Mesodermal cell (in vitro differentiated cells): ENCODE results near the gene YAP1.
A peak's percentile ranks its signal among the peaks of the same experiment; 100 is the strongest.
"Not testable (repeated sequence)": the region's sequence is repeated elsewhere in the genome, so short reads cannot be mapped to it uniquely, and the experiment has no call there.

Source experiments
- H3K27ac ChIP-seq: 2 replicates; pipeline ENCODE4 v1.7.0; 2013; ENCODE audit warnings: mild to moderate bottlenecking, low read depth, low read length, moderate library complexity; ENCODE audit not compliant: severe bottlenecking
- H3K36me3 ChIP-seq: 2 replicates; pipeline ENCODE4 v1.7.1; 2013; ENCODE audit warnings: mild to moderate bottlenecking, low read length, moderate library complexity; ENCODE audit not compliant: control insufficient read depth, insufficient read depth
- H3K4me1 ChIP-seq: one replicate; pipeline ENCODE4 v1.7.1; 2013; ENCODE audit warnings: mild to moderate bottlenecking, low read length; ENCODE audit not compliant: insufficient read depth, control insufficient read depth, poor library complexity, severe bottlenecking
- H3K4me3 ChIP-seq: 2 replicates; pipeline ENCODE4 v1.7.0; 2013; ENCODE audit warnings: low read length, control low read depth, mild to moderate bottlenecking; ENCODE audit not compliant: insufficient read depth, poor library complexity, severe bottlenecking; ENCODE audit errors: extremely low read depth
- H3K9me3 ChIP-seq: 2 replicates; pipeline ENCODE4 v1.7.1; 2013; ENCODE audit warnings: mild to moderate bottlenecking, low read length, moderate library complexity; ENCODE audit not compliant: control insufficient read depth
- WGBS, 2 experiments: methylation state at CpG; one replicate each; pipeline ENCODE4 v1.1.5; 2013; ENCODE audit warnings: missing lambda C conversion rate in 2 of 2; ENCODE audit not compliant: insufficient coverage in 2 of 2; 5-methylcytosine and 5-hydroxymethylcytosine counted together

YAP1 gene

GRCh38 chr11:102263379-102264003 lies 153.2 kb downstream of the YAP1 start:
- no CpG with 5 or more reads among the region's 3 CpGs for WGBS, 2 experiments
- H3K9me3 ChIP-seq = no peaks in the 10 kb centered on the region
- no peak overlapping the region for H3K27ac ChIP-seq
- H3K4me1 ChIP-seq = peaks cover 7% of the 10 kb centered on the region
- H3K4me3 ChIP-seq = no peak overlapping the region
- no peaks in the 10 kb centered on the region for H3K36me3 ChIP-seq

- not testable (repeated sequence) for H3K4me1 ChIP-seq, H3K36me3 ChIP-seq, H3K4me3 ChIP-seq, H3K9me3 ChIP-seq, H3K27ac ChIP-seq
- WGBS, 2 experiments = 87 to 100% methylated on average over 1 to 4 of the region's 5 CpGs
These were observed 154.5 kb downstream of the YAP1 start for GRCh38 chr11:102264704-102265103.

- no peak overlapping the region for H3K4me3 ChIP-seq
- H3K27ac ChIP-seq = no peak overlapping the region
- peaks cover 7% of the 10 kb centered on the region for H3K4me1 ChIP-seq
- no CpG with 5 or more reads among the region's 1 CpG for WGBS, 2 experiments
- no peaks in the 10 kb centered on the region for H3K9me3 ChIP-seq
- no peaks in the 10 kb centered on the region for H3K36me3 ChIP-seq
These were observed 155.9 kb downstream of the YAP1 start for GRCh38 chr11:102266099-102266498.

- Histone ChIP-seq H3K4me1 (peaks cover 7% of the 10 kb centered on the region), H3K9me3 (no peaks in the 10 kb centered on the region), H3K36me3 (no peaks in the 10 kb centered on the region), H3K27ac (no peak overlapping the region), H3K4me3 (no peak overlapping the region)
- 67 to 87% methylated on average over 2 to 4 of the region's 5 CpGs for WGBS, 2 experiments
These were observed 157.4 kb downstream of the YAP1 start for GRCh38 chr11:102267609-102268008.

GRCh38 chr11:102268083-102268984 lies 158.1 kb downstream of the YAP1 start:
- Histone ChIP-seq H3K36me3 (no peaks in the 10 kb centered on the region), H3K4me1 (peaks cover 7% of the 10 kb centered on the region), H3K27ac (no peak overlapping the region), H3K9me3 (no peaks in the 10 kb centered on the region), H3K4me3 (no peak overlapping the region)
- 49 to 50% methylated on average over 26 to 30 of the region's 39 CpGs for WGBS, 2 experiments

GRCh38 chr11:102268985-102269470 lies 158.8 kb downstream of the YAP1 start:
- Histone ChIP-seq H3K9me3 (no peaks in the 10 kb centered on the region), H3K4me3 (no peak overlapping the region), H3K27ac (no peak overlapping the region), H3K4me1 (peaks cover 7% of the 10 kb centered on the region), H3K36me3 (no peaks in the 10 kb centered on the region)
- 52 to 62% methylated on average over 4 of the region's 6 CpGs for WGBS, 2 experiments

GRCh38 chr11:102269927-102270326 lies 159.7 kb downstream of the YAP1 start:
- H3K36me3 ChIP-seq = no peaks in the 10 kb centered on the region
- 80 to 86% methylated on average over 1 to 2 of the region's 2 CpGs for WGBS, 2 experiments
- H3K27ac ChIP-seq = no peak overlapping the region
- H3K4me1 ChIP-seq = peaks cover 7% of the 10 kb centered on the region
- H3K9me3 ChIP-seq = peaks cover 7% of the 10 kb centered on the region
- H3K4me3 ChIP-seq = no peak overlapping the region

GRCh38 chr11:102272047-102272824 lies 162.0 kb downstream of the YAP1 start:
- Histone ChIP-seq H3K4me1 (peaks cover 6% of the 10 kb centered on the region), H3K9me3 (peaks cover 7% of the 10 kb centered on the region), H3K4me3 (no peak overlapping the region), H3K36me3 (no peaks in the 10 kb centered on the region), H3K27ac (no peak overlapping the region)
- WGBS, 2 experiments = 96 to 97% methylated on average over 10 of the region's 10 CpGs

GRCh38 chr11:102274628-102275027 lies 164.4 kb downstream of the YAP1 start:
- WGBS, 2 experiments = 78 to 87% methylated on average over 2 of the region's 3 CpGs
- no peak overlapping the region for H3K27ac ChIP-seq
- H3K4me1 ChIP-seq = peaks cover 2% of the 10 kb centered on the region
- no peak overlapping the region for H3K4me3 ChIP-seq
- no peaks in the 10 kb centered on the region for H3K36me3 ChIP-seq
- H3K9me3 ChIP-seq = peaks cover 7% of the 10 kb centered on the region

- 93 to 95% methylated on average over 4 of the region's 4 CpGs for WGBS, 2 experiments
These were observed 166.1 kb downstream of the YAP1 start for GRCh38 chr11:102276362-102276761.

More at GRCh38 chr11:102276362-102276761, 166.1 kb downstream of the YAP1 start:
- Histone ChIP-seq H3K9me3 (peaks cover 7% of the 10 kb centered on the region), H3K36me3 (no peaks in the 10 kb centered on the region), H3K4me1 (peaks cover 4% of the 10 kb centered on the region), H3K4me3 (no peak overlapping the region), H3K27ac (peak overlapping the region; percentile 36)
